Osteoblast (primary cell): Measurements from ENCODE around the gene MINDY3. TPM values are rescaled to one million over a fixed set of nuclear protein-coding genes. Genes with fewer than 3 reads are reported as not detected.

Experiments
- DNase-seq: peaks from one replicate; pipeline ENCODE4 v3.0.0; 2011; ENCODE audit warnings: low spot score, mixed read lengths; ENCODE audit not compliant: insufficient read length; ENCODE audit errors: missing footprints
- H2AFZ ChIP-seq: 2 replicates; pipeline ENCODE4 v1.6.0; 2011; ENCODE audit warnings: mild to moderate bottlenecking, low read length
- H3K27ac ChIP-seq: 2 replicates; pipeline ENCODE4 v1.5.1; 2011; ENCODE audit warnings: mild to moderate bottlenecking, low read depth, low read length, moderate library complexity
- H3K27me3 ChIP-seq: 2 replicates; pipeline ENCODE4 v1.6.0; 2012; ENCODE audit warnings: mild to moderate bottlenecking, control low read depth, inconsistent platforms, low read length, moderate library complexity; ENCODE audit not compliant: insufficient read depth
- H3K36me3 ChIP-seq: 2 replicates; pipeline ENCODE4 v1.5.1; 2011; ENCODE audit warnings: mild to moderate bottlenecking, low read length, control low read depth, moderate library complexity; ENCODE audit not compliant: insufficient read depth
- H3K4me1 ChIP-seq: 2 replicates; pipeline ENCODE4 v1.5.1; 2011; ENCODE audit warnings: mild to moderate bottlenecking, low read length, control low read depth, moderate library complexity; ENCODE audit not compliant: insufficient read depth
- H3K4me2 ChIP-seq: 2 replicates; pipeline ENCODE4 v1.6.0; 2011; ENCODE audit warnings: mild to moderate bottlenecking, low read length; ENCODE audit not compliant: insufficient read depth
- H3K4me3 ChIP-seq: fragments of 200-600 bp; sonication (generic); 3 replicates; pipeline ENCODE4 v1.5.1; 2012; ENCODE audit warnings: mild to moderate bottlenecking, low read length, inconsistent platforms; ENCODE audit not compliant: insufficient read depth
- H3K79me2 ChIP-seq: 2 replicates; pipeline ENCODE4 v1.6.0; 2012; ENCODE audit warnings: mild to moderate bottlenecking, low read length, control low read depth, inconsistent platforms; ENCODE audit not compliant: insufficient read depth
- H3K9me3 ChIP-seq: 2 replicates; pipeline ENCODE4 v1.5.1; 2011; ENCODE audit warnings: low read depth, low read length, control low read depth
- H4K20me1 ChIP-seq: 2 replicates; pipeline ENCODE4 v1.6.0; 2012; ENCODE audit warnings: mild to moderate bottlenecking, low read length, control low read depth; ENCODE audit not compliant: insufficient read depth
- total RNA-seq: library from RNA; depleted of rRNA; stranded (reverse); fragments of >200 nt; gene quantifications from 2 replicates; pipeline ENCODE4 v1.2.3, GENCODE V29; 2012
- TF ChIP-seq, protein P1 (sequence below): IDR thresholded peaks from 2 replicates; pipeline ENCODE4 v1.5.1; 2011; ENCODE audit warnings: mild to moderate bottlenecking, low read depth, low read length, moderate library complexity; ENCODE audit errors: extremely low read depth

MINDY3 gene
- total RNA-seq, 1 donor, result 36.6 TPM

DNA sequence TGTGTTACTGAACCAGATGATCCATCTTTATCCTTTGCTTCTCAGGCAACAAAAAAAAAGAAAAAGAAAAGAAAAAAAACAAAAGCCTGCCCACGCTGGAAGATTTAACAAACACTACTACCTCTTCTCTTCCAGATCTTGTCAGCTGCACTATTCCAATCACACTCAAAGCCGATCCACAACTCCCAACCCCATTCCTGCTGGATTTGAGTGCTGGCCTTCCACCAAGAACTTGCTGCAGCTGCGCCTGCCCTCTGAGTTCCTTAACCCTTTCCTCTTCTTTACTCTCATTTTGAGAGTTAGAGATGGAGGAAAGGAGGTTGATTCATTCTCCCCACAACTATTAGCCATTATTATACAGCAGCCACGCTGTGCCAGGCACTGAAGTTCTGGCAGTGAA is 124.5 kb downstream of the MINDY3 start:
- TF ChIP-seq, protein P1, sequence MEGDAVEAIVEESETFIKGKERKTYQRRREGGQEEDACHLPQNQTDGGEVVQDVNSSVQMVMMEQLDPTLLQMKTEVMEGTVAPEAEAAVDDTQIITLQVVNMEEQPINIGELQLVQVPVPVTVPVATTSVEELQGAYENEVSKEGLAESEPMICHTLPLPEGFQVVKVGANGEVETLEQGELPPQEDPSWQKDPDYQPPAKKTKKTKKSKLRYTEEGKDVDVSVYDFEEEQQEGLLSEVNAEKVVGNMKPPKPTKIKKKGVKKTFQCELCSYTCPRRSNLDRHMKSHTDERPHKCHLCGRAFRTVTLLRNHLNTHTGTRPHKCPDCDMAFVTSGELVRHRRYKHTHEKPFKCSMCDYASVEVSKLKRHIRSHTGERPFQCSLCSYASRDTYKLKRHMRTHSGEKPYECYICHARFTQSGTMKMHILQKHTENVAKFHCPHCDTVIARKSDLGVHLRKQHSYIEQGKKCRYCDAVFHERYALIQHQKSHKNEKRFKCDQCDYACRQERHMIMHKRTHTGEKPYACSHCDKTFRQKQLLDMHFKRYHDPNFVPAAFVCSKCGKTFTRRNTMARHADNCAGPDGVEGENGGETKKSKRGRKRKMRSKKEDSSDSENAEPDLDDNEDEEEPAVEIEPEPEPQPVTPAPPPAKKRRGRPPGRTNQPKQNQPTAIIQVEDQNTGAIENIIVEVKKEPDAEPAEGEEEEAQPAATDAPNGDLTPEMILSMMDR, result no peak
- DNase-seq, result no peak
- Histone ChIP-seq H3K4me1 (no peaks in the 10 kb centered on the region), H3K9me3 (no peaks in the 10 kb centered on the region), H3K4me3 (no peak overlapping the region), H3K27me3 (peaks cover 4% of the 10 kb centered on the region), H3K36me3 (no peaks in the 10 kb centered on the region), H3K27ac (no peak overlapping the region), H2AFZ (no peak overlapping the region), H4K20me1 (no peaks in the 10 kb centered on the region), H3K4me2 (no peak overlapping the region), H3K79me2 (no peaks in the 10 kb centered on the region)

DNA sequence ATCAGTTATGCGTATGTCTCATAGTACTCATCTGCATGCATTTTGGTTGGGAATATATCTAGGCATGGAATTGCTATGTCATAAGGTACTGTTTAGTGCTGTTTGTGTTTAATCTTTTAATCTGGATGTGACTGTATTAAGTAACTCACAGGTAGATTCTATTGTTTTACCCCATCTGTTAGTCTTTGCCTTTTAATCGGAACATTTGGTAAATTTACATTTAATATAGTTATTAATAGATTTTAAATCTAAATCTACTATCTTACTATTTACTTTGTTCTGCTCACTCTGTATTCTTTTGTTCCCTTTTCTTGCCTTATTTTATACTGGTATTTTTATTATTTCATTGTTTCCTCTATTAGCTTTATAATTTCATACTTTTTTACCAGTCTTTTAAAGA is 130.0 kb downstream of the MINDY3 start:
- no peaks in the 10 kb centered on the region for H4K20me1 ChIP-seq

DNA sequence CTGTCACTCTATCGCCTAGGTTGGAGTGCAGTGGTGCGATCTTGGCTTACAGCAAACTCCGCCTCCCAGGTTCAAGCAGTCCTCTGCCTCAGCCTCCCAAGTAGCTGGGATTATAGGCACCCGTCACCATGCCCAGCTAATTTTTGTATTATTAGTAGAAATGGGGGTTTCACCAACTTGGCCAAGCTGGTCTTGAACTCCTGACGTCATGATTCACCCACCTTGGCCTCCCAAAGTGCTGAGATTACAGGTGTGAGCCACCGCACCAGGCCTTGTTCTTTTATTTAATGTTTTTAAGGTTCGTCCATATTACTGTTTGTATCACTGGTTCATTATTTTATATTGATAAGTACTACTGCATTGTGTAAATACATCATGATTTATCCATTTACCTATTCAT is 130.4 kb downstream of the MINDY3 start:
- Histone ChIP-seq H4K20me1 (no peaks in the 10 kb centered on the region), H3K4me1 (no peaks in the 10 kb centered on the region), H3K27me3 (no peaks in the 10 kb centered on the region), H3K4me2 (no peak overlapping the region), H3K79me2 (no peaks in the 10 kb centered on the region), H2AFZ (no peak overlapping the region), H3K27ac (no peak overlapping the region), H3K36me3 (no peaks in the 10 kb centered on the region), H3K9me3 (peaks cover 2% of the 10 kb centered on the region), H3K4me3 (no peak overlapping the region)
- TF ChIP-seq, protein P1, result no peak
- DNase-seq, result no peak

More for the DNA sequence above, 130.0 kb downstream of the MINDY3 start:
- peaks cover 3% of the 10 kb centered on the region for H3K27me3 ChIP-seq
- no peaks in the 10 kb centered on the region for H3K36me3 ChIP-seq
- DNase-seq, result no peak
- TF ChIP-seq, protein P1, result no peak
- no peak overlapping the region for H3K4me2 ChIP-seq
- H2AFZ ChIP-seq, result no peak overlapping the region
- H3K9me3 ChIP-seq, result peaks cover 2% of the 10 kb centered on the region
- no peaks in the 10 kb centered on the region for H3K4me1 ChIP-seq
- no peak overlapping the region for H3K4me3 ChIP-seq
- H3K27ac ChIP-seq, result no peak overlapping the region
- no peaks in the 10 kb centered on the region for H3K79me2 ChIP-seq

Other genes with a start within 250 kb of the MINDY3 start
- gene ITGA8, start 140.6 kb downstream of the MINDY3 start, total RNA-seq, result 1.2 and 2.5 TPM in 2 replicates